DOHH2 (cell line): ENCODE measurements around the gene RGS19.
A peak's percentile ranks its signal among the peaks of the same experiment; 100 is the strongest.

Experiments used
- H3F3A ChIP-seq: fragments of 200-600 bp; sonication (generic), shearing (Covaris generic); 2 replicates; pipeline ENCODE4 v1.6.0; 2016; ENCODE audit warnings: antibody characterized with exemption, mild to moderate bottlenecking; ENCODE audit not compliant: control insufficient read depth, insufficient read depth
- H3K27ac ChIP-seq: fragments of 200-600 bp; sonication (generic); 2 replicates; pipeline ENCODE4 v1.5.1; 2014; ENCODE audit warnings: low read depth, mild to moderate bottlenecking, low read length, moderate library complexity
- H3K27me3 ChIP-seq: fragments of 200-600 bp; sonication (generic); 2 replicates; pipeline ENCODE4 v1.6.1; 2014; ENCODE audit warnings: mild to moderate bottlenecking, low read length, mixed read lengths; ENCODE audit not compliant: control insufficient read depth
- H3K36me3 ChIP-seq: fragments of 200-600 bp; sonication (generic); 2 replicates; pipeline ENCODE4 v1.6.1; 2014; ENCODE audit warnings: mild to moderate bottlenecking, low read length, moderate library complexity, mixed read lengths; ENCODE audit not compliant: control insufficient read depth
- H3K4me1 ChIP-seq: fragments of 200-600 bp; sonication (generic); 2 replicates; pipeline ENCODE4 v1.6.1; 2014; ENCODE audit warnings: mild to moderate bottlenecking, low read length, mixed read lengths; ENCODE audit not compliant: control insufficient read depth
- H3K4me2 ChIP-seq: fragments of 200-600 bp; sonication (generic); 2 replicates; pipeline ENCODE4 v1.6.0; 2014; ENCODE audit warnings: mild to moderate bottlenecking, low read length, moderate library complexity
- H3K4me3 ChIP-seq: fragments of 200-600 bp; sonication (generic); 2 replicates; pipeline ENCODE4 v1.5.1; 2014; ENCODE audit warnings: mild to moderate bottlenecking, low read length, mixed read lengths
- H3K79me2 ChIP-seq: fragments of 200-600 bp; sonication (generic); 2 replicates; pipeline ENCODE4 v1.6.1; 2014; ENCODE audit warnings: mild to moderate bottlenecking, low read length, mixed read lengths; ENCODE audit not compliant: control insufficient read depth
- H3K9me2 ChIP-seq: fragments of 200-600 bp; sonication (generic); replicated peaks from 2 replicates; pipeline ENCODE4 v1.6.1; 2014; ENCODE audit warnings: mild to moderate bottlenecking, low read length, mixed read lengths; ENCODE audit not compliant: control insufficient read depth
- H3K9me3 ChIP-seq: fragments of 200-600 bp; sonication (generic); 2 replicates; pipeline ENCODE4 v1.6.1; 2014; ENCODE audit warnings: antibody characterized with exemption, low read length, mixed read lengths; ENCODE audit not compliant: control insufficient read depth, insufficient read depth
- H4K20me1 ChIP-seq: fragments of 200-600 bp; sonication (generic); 2 replicates; pipeline ENCODE4 v1.6.0; 2014; ENCODE audit warnings: low read depth, mild to moderate bottlenecking, antibody characterized with exemption, low read length, moderate library complexity; ENCODE audit not compliant: control insufficient read depth, insufficient read depth
- EZH2phosphoT487 ChIP-seq: fragments of 200-600 bp; sonication (generic); IDR thresholded peaks from 2 replicates; pipeline ENCODE4 v1.6.1; 2017; ENCODE audit warnings: borderline replicate concordance, mild to moderate bottlenecking, antibody characterized with exemption, low read length, moderate library complexity, mixed read lengths
- TF ChIP-seq, protein P1 (sequence below): fragments of 200-600 bp; sonication (generic); IDR thresholded peaks from one replicate; pipeline ENCODE4 v1.5.1; 2014; ENCODE audit warnings: antibody characterized with exemption, mild to moderate bottlenecking, low read depth, low read length; ENCODE audit not compliant: poor library complexity, severe bottlenecking

The RGS19 gene

GRCh38 chr20:64074963-64075362 is 4.4 kb downstream of the RGS19 start:
- H3K9me3 ChIP-seq: no peaks in the 10 kb centered on the region
- no peak overlapping the region for H3K4me3 ChIP-seq
- H3K79me2 ChIP-seq: peaks cover 25% of the 10 kb centered on the region
- no peak overlapping the region for H3K4me2 ChIP-seq
- H3K9me2 ChIP-seq: no peaks in the 10 kb centered on the region
- H3K4me1 ChIP-seq: peaks cover 63% of the 10 kb centered on the region
- H3F3A ChIP-seq: peaks cover 15% of the 10 kb centered on the region
- peaks cover 65% of the 10 kb centered on the region for H3K36me3 ChIP-seq
- H4K20me1 ChIP-seq: no peaks in the 10 kb centered on the region
- H3K27me3 ChIP-seq: no peaks in the 10 kb centered on the region
- H3K27ac ChIP-seq: no peak overlapping the region
- TF ChIP-seq EZH2phosphoT487: no peak
- TF ChIP-seq, protein P1, sequence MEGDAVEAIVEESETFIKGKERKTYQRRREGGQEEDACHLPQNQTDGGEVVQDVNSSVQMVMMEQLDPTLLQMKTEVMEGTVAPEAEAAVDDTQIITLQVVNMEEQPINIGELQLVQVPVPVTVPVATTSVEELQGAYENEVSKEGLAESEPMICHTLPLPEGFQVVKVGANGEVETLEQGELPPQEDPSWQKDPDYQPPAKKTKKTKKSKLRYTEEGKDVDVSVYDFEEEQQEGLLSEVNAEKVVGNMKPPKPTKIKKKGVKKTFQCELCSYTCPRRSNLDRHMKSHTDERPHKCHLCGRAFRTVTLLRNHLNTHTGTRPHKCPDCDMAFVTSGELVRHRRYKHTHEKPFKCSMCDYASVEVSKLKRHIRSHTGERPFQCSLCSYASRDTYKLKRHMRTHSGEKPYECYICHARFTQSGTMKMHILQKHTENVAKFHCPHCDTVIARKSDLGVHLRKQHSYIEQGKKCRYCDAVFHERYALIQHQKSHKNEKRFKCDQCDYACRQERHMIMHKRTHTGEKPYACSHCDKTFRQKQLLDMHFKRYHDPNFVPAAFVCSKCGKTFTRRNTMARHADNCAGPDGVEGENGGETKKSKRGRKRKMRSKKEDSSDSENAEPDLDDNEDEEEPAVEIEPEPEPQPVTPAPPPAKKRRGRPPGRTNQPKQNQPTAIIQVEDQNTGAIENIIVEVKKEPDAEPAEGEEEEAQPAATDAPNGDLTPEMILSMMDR: no peak

GRCh38 chr20:64074184-64074789 is 5.0 kb downstream of the RGS19 start:
- no peak overlapping the region for H3K4me3 ChIP-seq
- H3K27ac ChIP-seq: no peak overlapping the region
- peaks cover 64% of the 10 kb centered on the region for H3K36me3 ChIP-seq
- H3K4me1 ChIP-seq: peaks cover 64% of the 10 kb centered on the region
- H3K79me2 ChIP-seq: peaks cover 25% of the 10 kb centered on the region
- no peaks in the 10 kb centered on the region for H3K9me3 ChIP-seq
- H3F3A ChIP-seq: peaks cover 15% of the 10 kb centered on the region
- no peaks in the 10 kb centered on the region for H4K20me1 ChIP-seq
- H3K27me3 ChIP-seq: no peaks in the 10 kb centered on the region
- TF ChIP-seq, protein P1: no peak
- TF ChIP-seq EZH2phosphoT487: no peak
- H3K4me2 ChIP-seq: no peak overlapping the region
- no peaks in the 10 kb centered on the region for H3K9me2 ChIP-seq

- Histone ChIP-seq H3K27me3 (no peaks in the 10 kb centered on the region), H3K4me3 (no peak overlapping the region), H3K9me3 (no peaks in the 10 kb centered on the region), H3K36me3 (peaks cover 58% of the 10 kb centered on the region), H3K4me1 (peaks cover 63% of the 10 kb centered on the region), H3K79me2 (peaks cover 18% of the 10 kb centered on the region), H4K20me1 (no peaks in the 10 kb centered on the region), H3F3A (peaks cover 12% of the 10 kb centered on the region), H3K4me2 (no peak overlapping the region), H3K27ac (0 out of 2 replicates have a peak overlapping the region, but pooled peaks have one; percentile 70), H3K9me2 (no peaks in the 10 kb centered on the region)
- TF ChIP-seq, protein P1: no peak
- no peak for TF ChIP-seq EZH2phosphoT487
Measured at GRCh38 chr20:64073476-64074183, 5.7 kb downstream of the RGS19 start.
